Spleen (tissue), 11 donors: ENCODE measurements around the gene USP34. TPM values are rescaled to one million over a fixed set of nuclear protein-coding genes. Genes with fewer than 3 reads are reported as not detected.

Experiments used
- DNase-seq: peaks from one replicate; pipeline ENCODE4 v3.0.0-alpha.2; 2020
- H3K27ac ChIP-seq, 8 donors: fragments of 200-600 bp; sonication (generic) in 7 of 8; 1 replicate in 4 of 8; 2 replicates in 4 of 8; pipeline versions ENCODE4 v1.5.0 to v1.8.0; 2016 to 2021; ENCODE audit warnings: inconsistent platforms in 4 of 8, mild to moderate bottlenecking in 4 of 8, moderate library complexity in 1 of 8
- H3K27me3 ChIP-seq, 7 donors: fragments of 200-600 bp; sonication (generic) in 6 of 7; replicated peaks in 1 of 7; 1 replicate in 4 of 7; 2 replicates in 3 of 7; pipeline versions ENCODE4 v1.5.0 to v1.8.0; 2016 to 2021; ENCODE audit warnings: inconsistent platforms in 3 of 7, mild to moderate bottlenecking in 1 of 7
- H3K36me3 ChIP-seq, 6 donors: fragments of 200-600 bp; sonication (generic) in 5 of 6; 1 replicate in 4 of 6; 2 replicates in 2 of 6; pipeline versions ENCODE4 v1.5.0 to v1.8.0; 2016 to 2021; ENCODE audit warnings: inconsistent platforms in 2 of 6
- H3K4me1 ChIP-seq, 6 donors: fragments of 200-600 bp; sonication (generic) in 5 of 6; 1 replicate in 3 of 6; 2 replicates in 3 of 6; pipeline versions ENCODE4 v1.5.0 to v1.8.0; 2016 to 2021; ENCODE audit warnings: inconsistent platforms in 3 of 6
- H3K4me3 ChIP-seq, 8 donors: fragments of 200-600 bp; sonication (generic) in 7 of 8; 1 replicate in 4 of 8; 2 replicates in 4 of 8; pipeline versions ENCODE4 v1.5.0 to v1.8.0; 2016 to 2021; ENCODE audit warnings: inconsistent platforms in 4 of 8, mild to moderate bottlenecking in 4 of 8, moderate library complexity in 2 of 8
- H3K9me3 ChIP-seq, 8 donors: fragments of 200-600 bp; sonication (generic) in 7 of 8; 1 replicate in 4 of 8; 2 replicates in 4 of 8; pipeline versions ENCODE4 v1.5.0 to v1.8.0; 2016 to 2021; ENCODE audit warnings: inconsistent platforms in 4 of 8
- CTCF ChIP-seq, 11 experiments: fragments of 200-600 bp in 7 of 11; fragments of 450-650 bp in 4 of 11; sonication (generic) in 4 of 11; IDR thresholded peaks in 8 of 11; conservative IDR thresholded peaks in 3 of 11; 1 replicate in 7 of 11; 2 replicates in 4 of 11; pipeline versions ENCODE4 v1.4.0 to v1.8.0; 2016 to 2021; ENCODE audit warnings: antibody characterized with exemption in 11 of 11, inconsistent platforms in 4 of 11, mild to moderate bottlenecking in 1 of 11
- POLR2A ChIP-seq, 3 donors: fragments of 450-650 bp; IDR thresholded peaks; one replicate each; pipeline ENCODE4 v1.5.1; 2017; ENCODE audit warnings: antibody characterized with exemption in 3 of 3, mild to moderate bottlenecking in 1 of 3
- POLR2AphosphoS5 ChIP-seq, 3 donors: sonication (generic); formaldehyde crosslinking; IDR thresholded peaks; one replicate each; pipeline ENCODE4 v1.5.1; 2017; ENCODE audit warnings: antibody characterized with exemption in 3 of 3
- WGBS, 5 donors: extraction: QIAGEN DNeasy Blood & Tissue Kit in 3 of 5; methylation state at CpG; one replicate each; pipeline versions ENCODE4 v1.1.5 to v1.1.7; 2013 to 2018; 5-methylcytosine and 5-hydroxymethylcytosine counted together
- intact Hi-C: fragments of 100-400 bp; cut with DNase I; formaldehyde crosslinking; loops from one replicate; pipeline ENCODE4 v1.15.0; 2023; ENCODE audit warnings: low total_unique reads
- polyA plus RNA-seq, 3 donors: library from polyadenylated mRNA; stranded (reverse); fragments of 200-250 nt; gene quantifications; one replicate each; pipeline ENCODE4 v1.2.1, GENCODE V29; 2013
- total RNA-seq, 7 donors: library from RNA; depleted of rRNA in 3 of 7; stranded (reverse); fragments of >200 nt in 3 of 7; fragmentation: NEBNext Ultra II Directional in 4 of 7; extraction: Animal tissue kit (Norgen Biotek cat#: 25700) in 4 of 7; gene quantifications; one replicate each; pipeline versions ENCODE4 v1.1.0 to v1.2.1, GENCODE V29; 2016 to 2021
- donor health status: healthy with polysubstance abuse.
- donor health status: DM: no; HTN: no; CAD: no; lungs with moderate emphysema.
- donor health status: DM: no; HTN: no; CAD: no.
- donor health status: Bipolar disorder and iron deficiency.
- donor health status: healthy.
- donor health status: DM: no; HTN: no; CAD: no.
- donor health status: DM: yes; HTN: yes; CAD: no.

The USP34 gene
- total and polyA plus RNA-seq, 10 donors: 52.1 to 222 (median 142) TPM

- Histone ChIP-seq H3K36me3 (peaks cover 0 to 4% (median 0%) of the 10 kb centered on the region in 6 donors), H3K4me1 (peaks cover 34 to 99% (median 77%) of the 10 kb centered on the region in 6 donors), H3K27ac (peak overlapping the region in 7 of 8 donors; percentile 12 to 68 (median 30)), H3K9me3 (peaks cover 0 to 14% (median 9%) of the 10 kb centered on the region in 8 donors), H3K27me3 (no peaks in the 10 kb centered on the region), H3K4me3 (peak overlapping the region in 1 of 8 donors; percentile 23)
- TF ChIP-seq POLR2AphosphoS5 (IDR thresholded peaks at IDR 0.05) (no peak), POLR2A (IDR thresholded peaks at IDR 0.05) (no peak)
- intact Hi-C loops: no loop called here
- no peak for DNase-seq
- 39 to 49% (median 46%) methylated on average over 2 of the region's 2 CpGs for WGBS, 5 donors
Observed at GRCh38 chr2:61436092-61436491, 34.8 kb downstream of the USP34 start.

GRCh38 chr2:61435291-61435690 is 35.6 kb downstream of the USP34 start:
- intact Hi-C loops: no loop called here
- Histone ChIP-seq H3K36me3 (peaks cover 0 to 4% (median 0%) of the 10 kb centered on the region in 6 donors), H3K9me3 (peaks cover 0 to 14% (median 9%) of the 10 kb centered on the region in 8 donors), H3K4me3 (no peak overlapping the region), H3K27me3 (no peaks in the 10 kb centered on the region), H3K27ac (peak overlapping the region in 4 of 8 donors; percentile 12 to 68 (median 62)), H3K4me1 (peaks cover 34 to 99% (median 70%) of the 10 kb centered on the region in 6 donors)
- WGBS, 5 donors: 92 to 95% (median 93%) methylated on average over 1 of the region's 1 CpG
- TF ChIP-seq CTCF (IDR thresholded peaks at IDR 0.05 in 8 of 11, conservative IDR thresholded peaks at IDR 0.05 in 3 of 11) (no peak), POLR2AphosphoS5 (IDR thresholded peaks at IDR 0.05) (no peak), POLR2A (IDR thresholded peaks at IDR 0.05) (no peak)
- no peak for DNase-seq

GRCh38 chr2:61434314-61434713 is 36.6 kb downstream of the USP34 start:
- intact Hi-C loops: no loop called here
- TF ChIP-seq CTCF (IDR thresholded peaks at IDR 0.05 in 8 of 11, conservative IDR thresholded peaks at IDR 0.05 in 3 of 11) (no peak), POLR2AphosphoS5 (IDR thresholded peaks at IDR 0.05) (peak in 1 of 3 donors; percentile 26), POLR2A (IDR thresholded peaks at IDR 0.05) (no peak)
- no peak for DNase-seq

GRCh38 chr2:61433606-61434005 is 37.3 kb downstream of the USP34 start:
- H3K9me3 ChIP-seq: peaks cover 0 to 14% (median 9%) of the 10 kb centered on the region in 8 donors
- no peak for DNase-seq
- H3K36me3 ChIP-seq: no peaks in the 10 kb centered on the region
- peaks cover 26 to 97% (median 58%) of the 10 kb centered on the region in 6 donors for H3K4me1 ChIP-seq
- H3K4me3 ChIP-seq: no peak overlapping the region
- 95 to 100% (median 100%) methylated on average over 1 of the region's 1 CpG for WGBS, 5 donors
- no peaks in the 10 kb centered on the region for H3K27me3 ChIP-seq
- intact Hi-C loops: no loop called here
- TF ChIP-seq CTCF (IDR thresholded peaks at IDR 0.05 in 8 of 11, conservative IDR thresholded peaks at IDR 0.05 in 3 of 11) (no peak), POLR2A (IDR thresholded peaks at IDR 0.05) (no peak), POLR2AphosphoS5 (IDR thresholded peaks at IDR 0.05) (no peak)
- H3K27ac ChIP-seq: peak overlapping the region in 3 of 8 donors; percentile 59 to 68 (median 66)

More at GRCh38 chr2:61434314-61434713, 36.6 kb downstream of the USP34 start:
- H3K27ac ChIP-seq: peak overlapping the region in 4 of 8 donors; percentile 26 to 68 (median 62)
- peaks cover 33 to 97% (median 62%) of the 10 kb centered on the region in 6 donors for H3K4me1 ChIP-seq
- no peaks in the 10 kb centered on the region for H3K27me3 ChIP-seq
- peaks cover 0 to 2% (median 0%) of the 10 kb centered on the region in 6 donors for H3K36me3 ChIP-seq
- peaks cover 0 to 14% (median 9%) of the 10 kb centered on the region in 8 donors for H3K9me3 ChIP-seq
- no peak overlapping the region for H3K4me3 ChIP-seq
